PFSK-1 (cell line): ENCODE results near the gene MAST4.

Experiments
- FOXP2 ChIP-seq: optimal IDR thresholded peaks from 2 replicates; pipeline ENCODE3; 2011; ENCODE audit warnings: borderline replicate concordance, control low read depth, inconsistent platforms; ENCODE audit not compliant: insufficient read depth; ENCODE audit errors: extremely low read length, extremely low read depth
- POLR2AphosphoS5 ChIP-seq: IDR thresholded peaks from 2 replicates; pipeline ENCODE4 v1.6.1; 2012; ENCODE audit warnings: low read depth, mild to moderate bottlenecking, control low read depth, low read length, moderate library complexity
- REST ChIP-seq, 2 experiments: IDR thresholded peaks; 2 replicates each; pipeline versions ENCODE4 v1.6.1 to v1.8.0; 2011 to 2012; ENCODE audit warnings: low read depth in 2 of 2, low read length in 2 of 2, control low read depth in 1 of 2, inconsistent platforms in 1 of 2, mild to moderate bottlenecking in 1 of 2, moderate library complexity in 1 of 2; ENCODE audit not compliant: insufficient read depth in 1 of 2
- SIN3A ChIP-seq: IDR thresholded peaks from 2 replicates; pipeline ENCODE4 v1.6.1; 2012; ENCODE audit warnings: mild to moderate bottlenecking, low read length, moderate library complexity, borderline replicate concordance; ENCODE audit not compliant: insufficient read depth
- TAF1 ChIP-seq: IDR thresholded peaks from 2 replicates; pipeline ENCODE4 v1.6.1; 2012; ENCODE audit warnings: low read length, control low read depth, borderline replicate concordance; ENCODE audit not compliant: insufficient read depth

Gene MAST4

GRCh38 chr5:66987126-66987525 is 390.9 kb downstream of the MAST4 start:
- TF ChIP-seq POLR2AphosphoS5 (no peak), TAF1 (no peak), SIN3A (no peak), FOXP2 (no peak), REST (IDR thresholded peaks at IDR 0.05; ENCODE audit: insufficient read depth in 1 of 2, low read depth in 2 of 2, low read length in 2 of 2) (no peak)

- no peak for TF ChIP-seq FOXP2
- no peak for TF ChIP-seq TAF1
- TF ChIP-seq SIN3A, result no peak
- TF ChIP-seq POLR2AphosphoS5, result no peak
- no peak for TF ChIP-seq REST (IDR thresholded peaks at IDR 0.05; ENCODE audit: insufficient read depth in 1 of 2, low read depth in 2 of 2, low read length in 2 of 2)
These were observed 391.3 kb downstream of the MAST4 start for GRCh38 chr5:66987540-66987939.

- TF ChIP-seq SIN3A, result no peak
- no peak for TF ChIP-seq POLR2AphosphoS5
- TF ChIP-seq FOXP2, result no peak
These were observed 392.0 kb downstream of the MAST4 start for GRCh38 chr5:66987949-66988838.

GRCh38 chr5:66989286-66989685 is 393.1 kb downstream of the MAST4 start:
- TF ChIP-seq FOXP2, result no peak

GRCh38 chr5:66989781-66990180 is 393.6 kb downstream of the MAST4 start:
- TF ChIP-seq SIN3A (no peak), POLR2AphosphoS5 (no peak), TAF1 (no peak), REST (IDR thresholded peaks at IDR 0.05; ENCODE audit: insufficient read depth in 1 of 2, low read depth in 2 of 2, low read length in 2 of 2) (no peak), FOXP2 (no peak)

- TF ChIP-seq REST (IDR thresholded peaks at IDR 0.05; ENCODE audit: insufficient read depth in 1 of 2, low read depth in 2 of 2, low read length in 2 of 2) (no peak), POLR2AphosphoS5 (no peak), SIN3A (no peak)
These were observed 395.6 kb downstream of the MAST4 start for GRCh38 chr5:66991746-66992145.
